Bronchial epithelial cell (primary cell): Measurements from ENCODE around the gene BANK1. TPM values are rescaled to one million over a fixed set of nuclear protein-coding genes. Genes with fewer than 3 reads are reported as not detected.

ENCODE experiments used
- DNase-seq: peaks from one replicate; pipeline ENCODE4 v3.0.0-alpha.2; 2010; ENCODE audit warnings: low read depth
- FAIRE-seq: peaks from 2 replicates; lab custom pipeline; 2011; peaks lifted over from hg19 to GRCh38; lab: Jason Lieb, UNC
- H3K27me3 ChIP-seq: 2 replicates; pipeline ENCODE4 v1.5.1; 2011; ENCODE audit warnings: low read length; ENCODE audit not compliant: control insufficient read depth, insufficient read depth
- H3K36me3 ChIP-seq: 2 replicates; pipeline ENCODE4 v1.5.1; 2011; ENCODE audit warnings: low read length; ENCODE audit not compliant: control insufficient read depth, insufficient read depth
- H3K4me3 ChIP-seq: 2 replicates; pipeline ENCODE4 v1.5.1; 2011; ENCODE audit warnings: mild to moderate bottlenecking, low read depth, low read length, control low read depth
- CTCF ChIP-seq: IDR thresholded peaks from 2 replicates; pipeline ENCODE4 v1.5.1; 2011; ENCODE audit warnings: mild to moderate bottlenecking, moderate library complexity, low read length, control low read depth, inconsistent platforms; ENCODE audit not compliant: insufficient read depth, severe bottlenecking
- total RNA-seq: library from RNA; depleted of rRNA; stranded (reverse); fragments of >200 nt; gene quantifications from 2 replicates; pipeline ENCODE4 v1.2.1, GENCODE V29; 2014

BANK1 gene
- total RNA-seq, 1 donor from 2014 or later = 0.26 TPM

GRCh38 chr4:101818362-101818761 lies 27.8 kb downstream of the BANK1 start:
- DNase-seq (no peak), FAIRE-seq (no peak)
- no peak for TF ChIP-seq CTCF

GRCh38 chr4:101823864-101824263 lies 33.3 kb downstream of the BANK1 start:
- H3K36me3 ChIP-seq = no peaks in the 10 kb centered on the region
- TF ChIP-seq CTCF = no peak
- no peaks in the 10 kb centered on the region for H3K27me3 ChIP-seq
- DNase-seq (no peak), FAIRE-seq (no peak)
- H3K4me3 ChIP-seq = no peak overlapping the region

More at GRCh38 chr4:101818362-101818761, 27.8 kb downstream of the BANK1 start:
- Histone ChIP-seq H3K27me3 (no peaks in the 10 kb centered on the region), H3K4me3 (no peak overlapping the region), H3K36me3 (no peaks in the 10 kb centered on the region)

- TF ChIP-seq CTCF = no peak
- DNase-seq (no peak), FAIRE-seq (no peak)
- H3K4me3 ChIP-seq = no peak overlapping the region
- no peaks in the 10 kb centered on the region for H3K27me3 ChIP-seq
- no peaks in the 10 kb centered on the region for H3K36me3 ChIP-seq
Observed at GRCh38 chr4:101824500-101824899, 34.0 kb downstream of the BANK1 start.

GRCh38 chr4:101825953-101826352 lies 35.4 kb downstream of the BANK1 start:
- no peak for FAIRE-seq
- Histone ChIP-seq H3K27me3 (no peaks in the 10 kb centered on the region), H3K4me3 (no peak overlapping the region), H3K36me3 (no peaks in the 10 kb centered on the region)
- DNase-seq = no peak
- TF ChIP-seq CTCF = no peak

- H3K27me3 ChIP-seq = no peaks in the 10 kb centered on the region
- no peak for TF ChIP-seq CTCF
- no peaks in the 10 kb centered on the region for H3K36me3 ChIP-seq
- DNase-seq = no peak
- FAIRE-seq = no peak
- H3K4me3 ChIP-seq = no peak overlapping the region
Observed at GRCh38 chr4:101831816-101832215, 41.3 kb downstream of the BANK1 start.

- H3K27me3 ChIP-seq = no peaks in the 10 kb centered on the region
- TF ChIP-seq CTCF = no peak
- H3K4me3 ChIP-seq = no peak overlapping the region
- no peak for DNase-seq
- FAIRE-seq = no peak
- no peaks in the 10 kb centered on the region for H3K36me3 ChIP-seq
Observed at GRCh38 chr4:101833480-101833879, 43.0 kb downstream of the BANK1 start.
